SK-N-MC (cell line): ENCODE measurements around the gene PFDN4.

Experiments used
- EZH2 ChIP-seq: fragments of 200-600 bp; sonication (generic); IDR thresholded peaks from one replicate; pipeline ENCODE4 v1.6.1; 2017; ENCODE audit warnings: antibody characterized with exemption
- FOXP2 ChIP-seq: optimal IDR thresholded peaks from 2 replicates; pipeline ENCODE3; 2011; ENCODE audit warnings: mild to moderate bottlenecking, moderate library complexity; ENCODE audit not compliant: insufficient read depth; ENCODE audit errors: extremely low read length, control extremely low read depth
- POLR2AphosphoS5 ChIP-seq: IDR thresholded peaks from 2 replicates; pipeline ENCODE4 v1.6.1; 2012; ENCODE audit warnings: mild to moderate bottlenecking, low read depth, low read length, borderline replicate concordance

GRCh38 chr20:54184071-54184470 is 23.8 kb upstream of the PFDN4 start:
- no peak for TF ChIP-seq EZH2
- no peak for TF ChIP-seq POLR2AphosphoS5
- TF ChIP-seq FOXP2: no peak
